Measurements from ENCODE around the gene SLC9A5.

Gene SLC9A5

GRCh38 chr16:67302076-67302475 is 53.3 kb downstream of the SLC9A5 start:
- no peak for ATAC-seq
- TF ChIP-seq TCF4 (CRISPR knock-in tag; IDR thresholded peaks at IDR 0.05; ENCODE audit: borderline replicate concordance): no peak

- TF ChIP-seq ESRRG (CRISPR knock-in tag; IDR thresholded peaks at IDR 0.05) (no peak), OSR1 (CRISPR knock-in tag; IDR thresholded peaks at IDR 0.05) (no peak), TOX (CRISPR knock-in tag; IDR thresholded peaks at IDR 0.05; ENCODE audit: borderline replicate concordance) (no peak), ARNTL (CRISPR knock-in tag; IDR thresholded peaks at IDR 0.05; ENCODE audit: borderline replicate concordance, low read depth) (no peak), CSDC2 (CRISPR knock-in tag; IDR thresholded peaks at IDR 0.05) (no peak)
- TF ChIP-seq, protein P1, sequence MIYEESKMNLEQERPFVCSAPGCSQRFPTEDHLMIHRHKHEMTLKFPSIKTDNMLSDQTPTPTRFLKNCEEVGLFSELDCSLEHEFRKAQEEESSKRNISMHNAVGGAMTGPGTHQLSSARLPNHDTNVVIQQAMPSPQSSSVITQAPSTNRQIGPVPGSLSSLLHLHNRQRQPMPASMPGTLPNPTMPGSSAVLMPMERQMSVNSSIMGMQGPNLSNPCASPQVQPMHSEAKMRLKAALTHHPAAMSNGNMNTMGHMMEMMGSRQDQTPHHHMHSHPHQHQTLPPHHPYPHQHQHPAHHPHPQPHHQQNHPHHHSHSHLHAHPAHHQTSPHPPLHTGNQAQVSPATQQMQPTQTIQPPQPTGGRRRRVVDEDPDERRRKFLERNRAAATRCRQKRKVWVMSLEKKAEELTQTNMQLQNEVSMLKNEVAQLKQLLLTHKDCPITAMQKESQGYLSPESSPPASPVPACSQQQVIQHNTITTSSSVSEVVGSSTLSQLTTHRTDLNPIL (CRISPR knock-in tag; IDR thresholded peaks at IDR 0.05; ENCODE audit: low read depth): no peak
- no peak for ATAC-seq
Measured at GRCh38 chr16:67302970-67303369, 54.2 kb downstream of the SLC9A5 start.

DNA sequence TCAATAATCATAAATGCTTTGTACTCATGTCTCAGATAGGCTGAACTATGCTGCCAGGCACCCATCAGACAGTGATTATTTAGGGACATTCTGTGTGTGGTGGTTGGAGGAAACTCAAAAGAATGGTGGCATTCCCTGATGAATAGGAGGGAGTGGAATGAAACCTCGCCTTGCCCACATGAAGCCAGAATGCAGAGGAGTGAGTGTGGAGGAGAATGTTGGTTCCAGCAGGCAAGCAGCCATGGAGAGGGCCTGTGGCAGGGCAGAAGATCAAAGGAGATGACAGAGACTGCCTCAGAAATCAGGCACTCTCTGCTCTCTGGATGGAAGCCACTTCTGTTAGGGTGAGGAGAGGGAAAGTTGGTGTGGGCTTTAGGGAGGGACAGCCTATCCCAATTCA is 55.2 kb downstream of the SLC9A5 start:
- ATAC-seq: no peak
- TF ChIP-seq, protein P1 (CRISPR knock-in tag; IDR thresholded peaks at IDR 0.05; ENCODE audit: low read depth): no peak
- no peak for TF ChIP-seq ZC3H10 (CRISPR knock-in tag; IDR thresholded peaks at IDR 0.05)
- TF ChIP-seq PPARA (CRISPR knock-in tag; IDR thresholded peaks at IDR 0.05; ENCODE audit: borderline replicate concordance): no peak
- TF ChIP-seq ZFP3 (CRISPR knock-in tag; IDR thresholded peaks at IDR 0.05): no peak
- TF ChIP-seq, protein P2, sequence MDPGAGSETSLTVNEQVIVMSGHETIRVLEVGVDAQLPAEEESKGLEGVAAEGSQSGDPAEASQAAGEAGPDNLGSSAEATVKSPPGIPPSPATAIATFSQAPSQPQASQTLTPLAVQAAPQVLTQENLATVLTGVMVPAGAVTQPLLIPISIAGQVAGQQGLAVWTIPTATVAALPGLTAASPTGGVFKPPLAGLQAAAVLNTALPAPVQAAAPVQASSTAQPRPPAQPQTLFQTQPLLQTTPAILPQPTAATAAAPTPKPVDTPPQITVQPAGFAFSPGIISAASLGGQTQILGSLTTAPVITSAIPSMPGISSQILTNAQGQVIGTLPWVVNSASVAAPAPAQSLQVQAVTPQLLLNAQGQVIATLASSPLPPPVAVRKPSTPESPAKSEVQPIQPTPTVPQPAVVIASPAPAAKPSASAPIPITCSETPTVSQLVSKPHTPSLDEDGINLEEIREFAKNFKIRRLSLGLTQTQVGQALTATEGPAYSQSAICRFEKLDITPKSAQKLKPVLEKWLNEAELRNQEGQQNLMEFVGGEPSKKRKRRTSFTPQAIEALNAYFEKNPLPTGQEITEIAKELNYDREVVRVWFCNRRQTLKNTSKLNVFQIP (CRISPR knock-in tag; IDR thresholded peaks at IDR 0.05; ENCODE audit: borderline replicate concordance, low read depth): no peak
- TF ChIP-seq SNAI2 (CRISPR knock-in tag; IDR thresholded peaks at IDR 0.05): no peak
- TF ChIP-seq ISL1 (CRISPR knock-in tag; IDR thresholded peaks at IDR 0.05): no peak
- TF ChIP-seq ZNF70 (CRISPR knock-in tag; IDR thresholded peaks at IDR 0.05): no peak
- TF ChIP-seq RARB (CRISPR knock-in tag; IDR thresholded peaks at IDR 0.05): no peak
- TF ChIP-seq ZFP30 (CRISPR knock-in tag; IDR thresholded peaks at IDR 0.05): no peak
- no peak for TF ChIP-seq TCF4 (CRISPR knock-in tag; IDR thresholded peaks at IDR 0.05; ENCODE audit: borderline replicate concordance)
- TF ChIP-seq CSDC2 (CRISPR knock-in tag; IDR thresholded peaks at IDR 0.05): no peak
- TF ChIP-seq ARNTL (CRISPR knock-in tag; IDR thresholded peaks at IDR 0.05; ENCODE audit: borderline replicate concordance, low read depth): no peak
- TF ChIP-seq GLIS3 (CRISPR knock-in tag; IDR thresholded peaks at IDR 0.05): no peak
- no peak for TF ChIP-seq OSR1 (CRISPR knock-in tag; IDR thresholded peaks at IDR 0.05)
- TF ChIP-seq ZNF565 (CRISPR knock-in tag; conservative IDR thresholded peaks at IDR 0.05; ENCODE audit: low read depth): no peak
- TF ChIP-seq PATZ1 (CRISPR knock-in tag; IDR thresholded peaks at IDR 0.05; ENCODE audit: borderline replicate concordance): no peak
- no peak for TF ChIP-seq ESRRG (CRISPR knock-in tag; IDR thresholded peaks at IDR 0.05)

DNA sequence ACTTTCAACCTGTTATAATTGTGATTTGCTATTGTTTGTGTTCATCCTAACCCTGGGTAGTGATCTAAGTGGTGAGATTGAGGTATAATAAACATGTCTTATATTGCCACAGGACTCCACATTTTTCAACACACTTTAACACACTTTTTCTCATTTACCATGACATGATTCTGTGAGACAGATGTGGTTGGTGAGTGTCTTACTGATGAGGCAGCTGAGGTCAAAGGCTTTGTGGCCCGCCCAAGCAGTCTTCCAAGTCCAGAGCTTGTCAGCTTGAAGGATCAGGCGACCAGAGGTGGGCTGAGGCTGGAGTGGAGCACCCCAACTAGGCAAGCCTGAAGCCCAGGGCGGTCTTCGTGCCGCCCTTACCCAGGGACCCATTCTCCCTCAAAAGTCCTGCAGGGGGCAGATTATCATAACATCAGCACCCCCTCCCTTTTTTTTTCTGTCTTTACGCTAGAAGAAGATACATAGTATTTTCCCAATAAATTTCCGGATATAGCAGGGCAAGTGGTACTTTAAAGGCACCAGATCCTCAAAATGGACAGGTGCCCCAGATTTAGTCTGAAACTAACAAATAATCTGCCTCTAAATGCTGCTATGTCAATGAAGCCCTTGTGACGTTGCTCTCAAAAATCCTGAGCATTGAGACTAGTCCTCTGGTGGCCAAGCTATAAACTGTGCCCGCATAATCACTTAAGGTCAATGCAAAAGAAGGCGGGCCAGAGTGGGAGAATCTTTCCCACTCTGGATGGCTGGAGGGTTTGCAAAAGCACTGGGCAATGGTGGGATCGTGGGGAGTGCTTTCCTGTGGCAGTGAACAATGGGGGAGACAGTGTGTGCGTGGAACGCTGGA is 56.7 kb downstream of the SLC9A5 start:
- TF ChIP-seq CSDC2 (CRISPR knock-in tag; IDR thresholded peaks at IDR 0.05) (no peak), ESRRG (CRISPR knock-in tag; IDR thresholded peaks at IDR 0.05) (no peak), GLIS3 (CRISPR knock-in tag; IDR thresholded peaks at IDR 0.05) (no peak), PPARA (CRISPR knock-in tag; IDR thresholded peaks at IDR 0.05; ENCODE audit: borderline replicate concordance) (no peak), ZFP3 (CRISPR knock-in tag; IDR thresholded peaks at IDR 0.05) (no peak), ZNF70 (CRISPR knock-in tag; IDR thresholded peaks at IDR 0.05) (no peak), SNAI2 (CRISPR knock-in tag; IDR thresholded peaks at IDR 0.05) (no peak), BACH2 (CRISPR knock-in tag; IDR thresholded peaks at IDR 0.05; ENCODE audit: borderline replicate concordance) (no peak), ISL1 (CRISPR knock-in tag; IDR thresholded peaks at IDR 0.05) (no peak), ZFP30 (CRISPR knock-in tag; IDR thresholded peaks at IDR 0.05) (no peak), ZNF8 (CRISPR knock-in tag; IDR thresholded peaks at IDR 0.05) (no peak), ZC3H10 (CRISPR knock-in tag; IDR thresholded peaks at IDR 0.05) (no peak), OSR1 (CRISPR knock-in tag; IDR thresholded peaks at IDR 0.05) (no peak), RARB (CRISPR knock-in tag; IDR thresholded peaks at IDR 0.05) (no peak), PATZ1 (CRISPR knock-in tag; IDR thresholded peaks at IDR 0.05; ENCODE audit: borderline replicate concordance) (no peak)
- TF ChIP-seq, protein P1 (CRISPR knock-in tag; IDR thresholded peaks at IDR 0.05; ENCODE audit: low read depth): no peak
- TF ChIP-seq, protein P3, sequence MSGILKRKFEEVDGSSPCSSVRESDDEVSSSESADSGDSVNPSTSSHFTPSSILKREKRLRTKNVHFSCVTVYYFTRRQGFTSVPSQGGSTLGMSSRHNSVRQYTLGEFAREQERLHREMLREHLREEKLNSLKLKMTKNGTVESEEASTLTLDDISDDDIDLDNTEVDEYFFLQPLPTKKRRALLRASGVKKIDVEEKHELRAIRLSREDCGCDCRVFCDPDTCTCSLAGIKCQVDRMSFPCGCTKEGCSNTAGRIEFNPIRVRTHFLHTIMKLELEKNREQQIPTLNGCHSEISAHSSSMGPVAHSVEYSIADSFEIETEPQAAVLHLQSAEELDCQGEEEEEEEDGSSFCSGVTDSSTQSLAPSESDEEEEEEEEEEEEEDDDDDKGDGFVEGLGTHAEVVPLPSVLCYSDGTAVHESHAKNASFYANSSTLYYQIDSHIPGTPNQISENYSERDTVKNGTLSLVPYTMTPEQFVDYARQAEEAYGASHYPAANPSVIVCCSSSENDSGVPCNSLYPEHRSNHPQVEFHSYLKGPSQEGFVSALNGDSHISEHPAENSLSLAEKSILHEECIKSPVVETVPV (CRISPR knock-in tag; IDR thresholded peaks at IDR 0.05): no peak
- no peak for ATAC-seq

Measured in SK-N-SH treated with all-trans-retinoic acid at 6 μM for 48 hours (cell line).